MM.1S (cell line): ENCODE measurements around the gene SHISA6.

Source experiments
- EZH2 ChIP-seq: fragments of 300-600 bp; sonication (generic); optimal IDR thresholded peaks from 2 replicates; pipeline ENCODE3; 2017; ENCODE audit warnings: low read depth, mild to moderate bottlenecking, antibody characterized with exemption, low read length, mixed read lengths
- TF ChIP-seq, protein P1 (sequence below): fragments of 300-600 bp; sonication (generic); IDR thresholded peaks from 2 replicates; pipeline ENCODE4 v1.5.1; 2016; ENCODE audit warnings: antibody characterized with exemption, low read length, mixed read lengths

DNA sequence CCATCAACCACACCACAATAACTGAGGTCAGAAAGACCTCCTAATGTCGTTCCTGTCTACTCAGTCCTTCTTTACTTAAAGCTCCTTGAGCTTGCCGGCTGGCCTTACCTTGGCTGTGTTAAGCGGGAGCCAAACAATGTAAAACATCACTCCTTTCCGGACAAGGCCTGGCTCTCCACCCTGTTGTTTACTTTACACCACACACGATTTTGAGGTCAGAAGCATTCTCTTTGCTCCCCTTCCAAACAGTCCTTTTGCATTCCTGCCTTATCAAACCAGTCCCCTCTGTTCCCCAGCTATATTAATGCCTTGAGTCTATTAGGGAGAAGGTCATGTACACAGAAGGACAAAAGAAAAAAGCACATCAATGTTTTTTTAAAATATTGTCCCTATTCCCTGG is 19.3 kb upstream of the SHISA6 start:
- no peak for TF ChIP-seq EZH2
- TF ChIP-seq, protein P1, sequence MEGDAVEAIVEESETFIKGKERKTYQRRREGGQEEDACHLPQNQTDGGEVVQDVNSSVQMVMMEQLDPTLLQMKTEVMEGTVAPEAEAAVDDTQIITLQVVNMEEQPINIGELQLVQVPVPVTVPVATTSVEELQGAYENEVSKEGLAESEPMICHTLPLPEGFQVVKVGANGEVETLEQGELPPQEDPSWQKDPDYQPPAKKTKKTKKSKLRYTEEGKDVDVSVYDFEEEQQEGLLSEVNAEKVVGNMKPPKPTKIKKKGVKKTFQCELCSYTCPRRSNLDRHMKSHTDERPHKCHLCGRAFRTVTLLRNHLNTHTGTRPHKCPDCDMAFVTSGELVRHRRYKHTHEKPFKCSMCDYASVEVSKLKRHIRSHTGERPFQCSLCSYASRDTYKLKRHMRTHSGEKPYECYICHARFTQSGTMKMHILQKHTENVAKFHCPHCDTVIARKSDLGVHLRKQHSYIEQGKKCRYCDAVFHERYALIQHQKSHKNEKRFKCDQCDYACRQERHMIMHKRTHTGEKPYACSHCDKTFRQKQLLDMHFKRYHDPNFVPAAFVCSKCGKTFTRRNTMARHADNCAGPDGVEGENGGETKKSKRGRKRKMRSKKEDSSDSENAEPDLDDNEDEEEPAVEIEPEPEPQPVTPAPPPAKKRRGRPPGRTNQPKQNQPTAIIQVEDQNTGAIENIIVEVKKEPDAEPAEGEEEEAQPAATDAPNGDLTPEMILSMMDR, result no peak
